PFSK-1 (cell line): Measurements from ENCODE around the gene MARK1.

Source experiments
- FOXP2 ChIP-seq: optimal IDR thresholded peaks from 2 replicates; pipeline ENCODE3; 2011; ENCODE audit warnings: borderline replicate concordance, control low read depth, inconsistent platforms; ENCODE audit not compliant: insufficient read depth; ENCODE audit errors: extremely low read length, extremely low read depth
- POLR2AphosphoS5 ChIP-seq: IDR thresholded peaks from 2 replicates; pipeline ENCODE4 v1.6.1; 2012; ENCODE audit warnings: low read depth, mild to moderate bottlenecking, control low read depth, low read length, moderate library complexity
- REST ChIP-seq, 2 experiments: IDR thresholded peaks; 2 replicates each; pipeline versions ENCODE4 v1.6.1 to v1.8.0; 2011 to 2012; ENCODE audit warnings: low read depth in 2 of 2, low read length in 2 of 2, control low read depth in 1 of 2, inconsistent platforms in 1 of 2, mild to moderate bottlenecking in 1 of 2, moderate library complexity in 1 of 2; ENCODE audit not compliant: insufficient read depth in 1 of 2
- SIN3A ChIP-seq: IDR thresholded peaks from 2 replicates; pipeline ENCODE4 v1.6.1; 2012; ENCODE audit warnings: mild to moderate bottlenecking, low read length, moderate library complexity, borderline replicate concordance; ENCODE audit not compliant: insufficient read depth
- TAF1 ChIP-seq: IDR thresholded peaks from 2 replicates; pipeline ENCODE4 v1.6.1; 2012; ENCODE audit warnings: low read length, control low read depth, borderline replicate concordance; ENCODE audit not compliant: insufficient read depth

- TF ChIP-seq POLR2AphosphoS5, result no peak
- no peak for TF ChIP-seq TAF1
- no peak for TF ChIP-seq SIN3A
- TF ChIP-seq REST (IDR thresholded peaks at IDR 0.05; ENCODE audit: insufficient read depth in 1 of 2, low read depth in 2 of 2, low read length in 2 of 2), result no peak
- no peak for TF ChIP-seq FOXP2
Measured at GRCh38 chr1:220684890-220685289, 157.0 kb downstream of the MARK1 start.
